Measurements from ENCODE around the gene GATD1. TPM values are rescaled to one million over a fixed set of nuclear protein-coding genes. Genes with fewer than 3 reads are reported as not detected.

GATD1 gene
- 33.7 and 42.7 TPM in 2 replicates for total RNA-seq (2014; rRNA removed; shearing (Covaris generic))

GRCh38 chr11:777288-778255 is at the start of gene GATD1:
Gene GATD1, minus strand, starts transcription at chr11:777487. Its CDS starts 25 bp downstream, at chr11:777462.
- peak; percentile 77 for DNase-seq (ENCODE audit: low spot score)

GRCh38 chr11:826836-827145 is 49.5 kb upstream of the GATD1 start:
- DNase-seq (ENCODE audit: low spot score), result no peak

GRCh38 chr11:826227-826621 is 48.9 kb upstream of the GATD1 start:
- no peak for DNase-seq (ENCODE audit: low spot score)

GRCh38 chr11:825366-826226 is 48.3 kb upstream of the GATD1 start:
- DNase-seq (ENCODE audit: low spot score), result no peak

- DNase-seq (ENCODE audit: low spot score), result no peak
Observed at GRCh38 chr11:824942-825341, 47.7 kb upstream of the GATD1 start.

GRCh38 chr11:824292-824880 is 47.1 kb upstream of the GATD1 start:
- DNase-seq (ENCODE audit: low spot score), result no peak

- DNase-seq (ENCODE audit: low spot score), result no peak
Observed at GRCh38 chr11:823441-824291, 46.4 kb upstream of the GATD1 start.

GRCh38 chr11:821512-822371 is 44.5 kb upstream of the GATD1 start:
- peak; percentile 60 for DNase-seq (ENCODE audit: low spot score)

- peak; percentile 95 for DNase-seq (ENCODE audit: low spot score)
Observed at GRCh38 chr11:820655-821511, 43.6 kb upstream of the GATD1 start.

- DNase-seq (ENCODE audit: low spot score), result peak; percentile 88
Observed at GRCh38 chr11:819943-820649, 42.8 kb upstream of the GATD1 start.

- peak; percentile 70 for DNase-seq (ENCODE audit: low spot score)
Observed at GRCh38 chr11:819129-819931, 42.0 kb upstream of the GATD1 start.

GRCh38 chr11:818396-819128 is 41.3 kb upstream of the GATD1 start, which contains the start of gene PNPLA2:
Gene PNPLA2, plus strand, starts transcription at chr11:818914. Its CDS starts 805 bp downstream, at chr11:819719.
- DNase-seq (ENCODE audit: low spot score), result peak; percentile 46

GRCh38 chr11:816433-816779 is 39.1 kb upstream of the GATD1 start:
- no peak for DNase-seq (ENCODE audit: low spot score)

GRCh38 chr11:815675-816432 is 38.6 kb upstream of the GATD1 start:
- DNase-seq (ENCODE audit: low spot score), result no peak

GRCh38 chr11:813456-814096 is 36.3 kb upstream of the GATD1 start:
- DNase-seq (ENCODE audit: low spot score), result no peak

GRCh38 chr11:813072-813455 is 35.8 kb upstream of the GATD1 start:
- no peak for DNase-seq (ENCODE audit: low spot score)
